SK-N-SH treated with all-trans-retinoic acid at 6 μM for 48 hours (cell line): ENCODE measurements around the gene DOCK4.

Experiments
- ATAC-seq: fragments of 200-7000 bp; cut with Tn5 transposase; 3 replicates; pipeline ENCODE4 v1.9.1; 2020; ENCODE audit warnings: mild to moderate bottlenecking, moderate library complexity
- ARNTL ChIP-seq: fragments of 450-650 bp; formaldehyde crosslinking; IDR thresholded peaks from 2 replicates; pipeline ENCODE4 v1.5.0; 2020; ENCODE audit warnings: low read depth, mild to moderate bottlenecking, moderate library complexity, borderline replicate concordance
- BACH2 ChIP-seq: fragments of 250-450 bp; sonication (Bioruptor Pico); IDR thresholded peaks from 2 replicates; pipeline ENCODE4 v1.9.0; 2021; ENCODE audit warnings: mild to moderate bottlenecking, borderline replicate concordance
- CREB5 ChIP-seq: fragments of 250-450 bp; sonication (Bioruptor Pico); IDR thresholded peaks from 2 replicates; pipeline ENCODE4 v1.5.1; 2020; ENCODE audit warnings: low read depth, mild to moderate bottlenecking, moderate library complexity
- CSDC2 ChIP-seq: fragments of 250-450 bp; sonication (Bioruptor Pico); IDR thresholded peaks from 2 replicates; pipeline ENCODE4 v1.5.0; 2020; ENCODE audit warnings: mild to moderate bottlenecking, moderate library complexity
- CSRNP3 ChIP-seq: fragments of 250-450 bp; sonication (Bioruptor Pico); IDR thresholded peaks from 2 replicates; pipeline ENCODE4 v1.5.1; 2021; ENCODE audit warnings: mild to moderate bottlenecking, moderate library complexity
- ESRRG ChIP-seq: fragments of 250-450 bp; sonication (Bioruptor Pico); IDR thresholded peaks from 2 replicates; pipeline ENCODE4 v1.6.1; 2021; ENCODE audit warnings: mild to moderate bottlenecking
- GLIS3 ChIP-seq: fragments of 250-450 bp; sonication (Bioruptor Pico); IDR thresholded peaks from 2 replicates; pipeline ENCODE4 v1.5.0; 2020; ENCODE audit warnings: mild to moderate bottlenecking, moderate library complexity
- ISL1 ChIP-seq: fragments of 250-450 bp; sonication (Bioruptor Pico); IDR thresholded peaks from 2 replicates; pipeline ENCODE4 v2.1.2; 2022; ENCODE audit warnings: mild to moderate bottlenecking, moderate library complexity
- OSR1 ChIP-seq: fragments of 250-450 bp; sonication (Bioruptor Pico); IDR thresholded peaks from 2 replicates; pipeline ENCODE4 v1.8.0; 2022; ENCODE audit warnings: moderate library complexity, mild to moderate bottlenecking, inconsistent platforms
- POU6F1 ChIP-seq: fragments of 250-450 bp; sonication (Bioruptor Pico); IDR thresholded peaks from 2 replicates; pipeline ENCODE4 v1.8.0; 2021; ENCODE audit warnings: low read depth, mild to moderate bottlenecking, moderate library complexity, borderline replicate concordance
- PPARA ChIP-seq: fragments of 250-450 bp; sonication (Bioruptor Pico); IDR thresholded peaks from 2 replicates; pipeline ENCODE4 v1.5.0; 2020; ENCODE audit warnings: mild to moderate bottlenecking, borderline replicate concordance
- RARB ChIP-seq: fragments of 250-450 bp; sonication (Bioruptor Pico); IDR thresholded peaks from 2 replicates; pipeline ENCODE4 v1.8.0; 2021; ENCODE audit warnings: mild to moderate bottlenecking, moderate library complexity
- TCF4 ChIP-seq: fragments of 250-450 bp; sonication (Bioruptor Pico); IDR thresholded peaks from 2 replicates; pipeline ENCODE4 v1.8.0; 2021; ENCODE audit warnings: mild to moderate bottlenecking, moderate library complexity, borderline replicate concordance
- TOX ChIP-seq: fragments of 250-450 bp; sonication (Bioruptor Pico); IDR thresholded peaks from 2 replicates; pipeline ENCODE4 v1.8.0; 2021; ENCODE audit warnings: mild to moderate bottlenecking, moderate library complexity, borderline replicate concordance
- TSHZ2 ChIP-seq: fragments of 250-450 bp; sonication (Bioruptor Pico); IDR thresholded peaks from 2 replicates; pipeline ENCODE4 v1.5.0; 2020; ENCODE audit warnings: mild to moderate bottlenecking, moderate library complexity
- ZC3H10 ChIP-seq: fragments of 250-450 bp; sonication (Bioruptor Pico); IDR thresholded peaks from 2 replicates; pipeline ENCODE4 v1.5.1; 2021; ENCODE audit warnings: mild to moderate bottlenecking, moderate library complexity
- ZFP3 ChIP-seq: fragments of 250-450 bp; sonication (Bioruptor Pico); IDR thresholded peaks from 2 replicates; pipeline ENCODE4 v1.5.0; 2020; ENCODE audit warnings: mild to moderate bottlenecking, moderate library complexity
- ZNF565 ChIP-seq: fragments of 450-650 bp; formaldehyde crosslinking; conservative IDR thresholded peaks from 2 replicates; pipeline ENCODE4 v1.5.0; 2020; ENCODE audit warnings: low read depth, mild to moderate bottlenecking, moderate library complexity
- ZNF70 ChIP-seq: fragments of 450-650 bp; formaldehyde crosslinking; IDR thresholded peaks from 2 replicates; pipeline ENCODE4 v1.5.0; 2020; ENCODE audit warnings: mild to moderate bottlenecking, moderate library complexity
- ZNF8 ChIP-seq: fragments of 450-650 bp; formaldehyde crosslinking; IDR thresholded peaks from 2 replicates; pipeline ENCODE4 v1.5.0; 2020; ENCODE audit warnings: mild to moderate bottlenecking, moderate library complexity

Gene DOCK4

GRCh38 chr7:112184455-112184854 is 21.7 kb downstream of the DOCK4 start:
- ATAC-seq, result no peak
- TF ChIP-seq GLIS3 (CRISPR knock-in tag) (no peak), BACH2 (CRISPR knock-in tag) (no peak), TSHZ2 (CRISPR knock-in tag) (no peak), CREB5 (CRISPR knock-in tag) (no peak), ZNF70 (CRISPR knock-in tag) (no peak), CSRNP3 (no peak), ZC3H10 (CRISPR knock-in tag) (no peak), RARB (CRISPR knock-in tag) (no peak), ZFP3 (no peak), POU6F1 (CRISPR knock-in tag) (no peak), TOX (CRISPR knock-in tag) (no peak), ISL1 (no peak), OSR1 (CRISPR knock-in tag) (no peak), ZNF565 (no peak), ESRRG (CRISPR knock-in tag) (no peak), ZNF8 (CRISPR knock-in tag) (no peak)

- ATAC-seq, result no peak
Observed at GRCh38 chr7:112183266-112183665, 22.9 kb downstream of the DOCK4 start.

More at GRCh38 chr7:112183266-112183665, 22.9 kb downstream of the DOCK4 start:
- TF ChIP-seq ZC3H10 (CRISPR knock-in tag) (no peak), POU6F1 (CRISPR knock-in tag) (no peak), RARB (CRISPR knock-in tag) (no peak), CREB5 (CRISPR knock-in tag) (no peak), CSDC2 (CRISPR knock-in tag) (no peak), ZNF8 (CRISPR knock-in tag) (no peak), ZNF70 (CRISPR knock-in tag) (no peak), BACH2 (CRISPR knock-in tag) (no peak), ZNF565 (no peak), GLIS3 (CRISPR knock-in tag) (no peak), ISL1 (no peak), ZFP3 (no peak), ESRRG (CRISPR knock-in tag) (no peak), OSR1 (CRISPR knock-in tag) (no peak), TOX (CRISPR knock-in tag) (no peak), ARNTL (CRISPR knock-in tag) (no peak), PPARA (CRISPR knock-in tag) (no peak), TCF4 (CRISPR knock-in tag) (no peak)
- TF ChIP-seq, all 23 proteins: peak for 0
